ENCODE results near the gene DNAJC11.

DNA sequence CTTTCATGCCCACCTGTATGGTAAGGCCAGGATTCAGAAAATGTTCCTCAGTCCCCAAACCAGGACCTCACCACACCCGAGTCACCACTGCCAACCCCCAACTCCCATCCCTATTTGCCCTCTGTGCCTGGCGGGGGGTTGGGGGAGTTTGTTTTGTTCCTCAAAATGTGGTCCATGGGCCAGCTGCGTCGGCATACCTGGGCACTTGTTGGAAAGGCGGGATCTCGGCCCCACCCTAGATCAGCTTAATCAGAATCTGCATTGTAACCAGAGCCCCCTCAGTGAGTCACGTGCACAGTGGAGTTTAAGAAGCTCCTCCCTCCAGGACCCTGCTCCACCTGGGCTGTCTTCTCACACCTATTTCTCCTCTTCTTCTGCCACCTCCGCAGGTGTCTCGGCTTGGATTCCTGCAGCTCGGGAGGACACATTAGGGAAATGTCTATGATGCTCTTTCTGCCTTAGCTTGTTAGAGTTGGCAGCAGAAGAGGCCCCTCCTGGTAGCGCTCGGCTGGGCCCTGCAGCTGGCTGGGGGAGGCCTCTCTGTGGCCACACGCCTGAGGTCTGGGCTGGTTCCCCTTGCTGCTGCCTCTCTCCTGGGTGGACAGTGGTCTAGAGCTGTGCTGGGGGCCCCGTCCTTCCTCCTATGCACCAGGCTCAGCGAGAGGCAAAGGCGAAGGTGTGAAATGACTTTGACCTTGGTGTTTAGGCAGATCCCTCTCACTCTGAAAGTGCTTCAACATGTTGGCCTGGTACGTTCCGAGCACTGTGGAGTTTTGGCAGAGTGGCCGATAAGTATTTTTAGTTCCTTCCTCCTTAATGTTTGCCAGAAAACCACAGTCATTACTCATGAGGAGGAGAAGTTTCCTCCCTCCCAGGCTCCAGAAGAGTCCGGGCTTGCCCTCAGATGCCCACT lies 41.8 kb upstream of the DNAJC11 start:
- no peak for TF ChIP-seq GATA2 (IDR thresholded peaks at IDR 0.05; ENCODE audit: low read depth, low read length)
- no peak for TF ChIP-seq GATA3 (IDR thresholded peaks at IDR 0.05; ENCODE audit: low read depth, low read length)

Measured in SH-SY5Y (cell line).